GM21526 (cell line): ENCODE data around the gene CR1.
A peak's percentile ranks its signal among the peaks of the same experiment; 100 is the strongest.
"Not testable (repeated sequence)": the region's sequence is repeated elsewhere in the genome, so short reads cannot be mapped to it uniquely, and the experiment has no call there.

Experiments
- ATAC-seq: cut with Tn5 transposase; IDR thresholded peaks from one replicate; pipeline ENCODE4 v1.9.1; 2021; ENCODE audit warnings: moderate library complexity; ENCODE audit not compliant: unreplicated experiment, low FRiP score

The CR1 gene

GRCh38 chr1:207579436-207579799 lies 83.5 kb downstream of the CR1 start:
- ATAC-seq, result peak; percentile 80

DNA sequence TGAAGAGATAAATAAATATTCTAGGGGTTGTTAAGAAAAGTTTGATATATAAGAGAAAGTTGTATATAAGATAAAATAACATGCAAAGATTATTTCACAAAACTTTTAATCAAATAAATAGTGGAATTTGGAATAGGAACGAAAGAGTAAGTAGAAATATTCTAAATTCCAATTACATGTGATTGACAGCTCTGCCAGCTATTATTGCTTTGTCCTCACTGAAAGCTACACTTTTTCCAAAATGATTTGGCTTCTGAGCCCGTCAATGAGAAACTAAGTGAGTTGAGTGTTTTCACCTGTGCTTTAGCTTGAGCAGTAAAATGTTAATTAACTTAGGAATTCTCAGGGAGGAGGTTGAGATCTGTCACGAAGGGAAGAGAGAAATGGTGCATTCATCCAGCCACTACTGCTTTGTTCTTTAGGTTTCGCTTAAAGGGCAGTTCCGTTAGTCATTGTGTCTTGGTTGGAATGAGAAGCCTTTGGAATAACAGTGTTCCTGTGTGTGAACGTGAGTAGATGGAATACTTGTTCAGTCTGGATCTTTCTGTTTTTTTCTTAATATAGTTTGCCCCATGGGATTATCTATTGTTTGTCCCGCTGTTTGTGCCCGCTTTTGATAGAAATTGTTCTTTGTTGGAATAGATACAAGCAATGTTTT lies 85.7 kb downstream of the CR1 start:
- ATAC-seq, result no peak

GRCh38 chr1:207589506-207589905 lies 93.5 kb downstream of the CR1 start:
- ATAC-seq, result not testable (repeated sequence)

DNA sequence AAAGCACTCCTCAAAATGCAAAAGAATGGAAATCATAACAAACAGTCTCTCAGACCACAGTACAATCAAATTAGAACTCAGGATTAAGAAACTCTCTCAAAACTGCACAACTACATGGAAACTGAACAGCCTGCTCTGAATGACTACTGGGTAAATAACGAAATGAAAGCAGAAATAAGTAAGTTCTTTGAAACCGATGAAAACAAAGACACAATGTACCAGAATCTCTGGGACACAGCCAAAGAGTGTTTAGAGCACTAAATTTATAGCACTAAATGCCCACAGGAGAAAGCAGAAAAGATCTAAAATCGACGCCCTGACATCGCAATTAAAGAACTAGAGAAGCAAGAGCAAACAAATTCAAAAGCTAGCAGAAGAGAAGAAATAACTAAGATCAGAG lies 95.2 kb downstream of the CR1 start:
- not testable (repeated sequence) for ATAC-seq

DNA sequence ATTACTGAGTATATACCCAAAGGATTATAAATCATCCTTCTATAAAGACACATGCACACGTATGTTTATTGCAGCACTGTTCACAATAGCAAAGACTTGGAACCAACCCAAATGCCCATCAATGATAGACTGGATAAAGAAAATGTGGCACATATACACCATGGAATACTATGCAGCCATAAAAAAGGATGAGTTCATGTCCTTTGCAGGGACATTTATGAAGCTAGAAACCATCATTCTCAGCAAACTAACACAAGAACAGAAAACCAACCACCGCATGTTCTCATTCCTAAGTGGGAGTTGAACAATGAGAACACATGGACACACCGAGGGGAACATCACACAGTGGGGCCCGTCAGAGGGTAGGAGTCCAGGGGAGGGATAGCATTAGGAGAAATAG lies 98.1 kb downstream of the CR1 start:
- ATAC-seq, result not testable (repeated sequence)

- ATAC-seq, result no peak
Measured at GRCh38 chr1:207603777-207604176, 107.8 kb downstream of the CR1 start.

GRCh38 chr1:207605444-207606361 lies 109.7 kb downstream of the CR1 start:
- ATAC-seq, result no peak

DNA sequence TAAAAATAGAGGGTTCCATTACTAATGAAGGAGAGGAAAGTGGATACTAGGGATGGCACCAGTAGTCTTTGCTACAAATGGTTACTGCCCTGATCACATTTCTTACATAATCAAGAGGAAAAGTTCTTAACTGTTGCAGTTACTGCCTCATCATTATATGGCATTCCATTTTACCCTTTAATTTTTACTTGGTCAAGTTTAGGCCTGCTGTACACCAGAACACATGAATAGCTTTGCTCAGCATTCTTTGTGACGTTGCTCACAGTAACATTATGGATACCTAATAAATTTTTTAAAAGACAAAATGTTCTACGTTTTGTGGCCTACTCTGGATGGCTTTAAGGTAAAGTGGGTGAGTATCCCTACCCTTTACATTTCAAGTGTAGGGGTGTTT lies 110.4 kb downstream of the CR1 start:
- ATAC-seq, result no peak

GRCh38 chr1:207612762-207613161 lies 116.8 kb downstream of the CR1 start:
- ATAC-seq, result no peak

GRCh38 chr1:207619871-207620542 lies 124.0 kb downstream of the CR1 start:
- ATAC-seq, result peak; percentile 95

- ATAC-seq, result no peak
Measured at GRCh38 chr1:207620543-207620893, 124.6 kb downstream of the CR1 start.

DNA sequence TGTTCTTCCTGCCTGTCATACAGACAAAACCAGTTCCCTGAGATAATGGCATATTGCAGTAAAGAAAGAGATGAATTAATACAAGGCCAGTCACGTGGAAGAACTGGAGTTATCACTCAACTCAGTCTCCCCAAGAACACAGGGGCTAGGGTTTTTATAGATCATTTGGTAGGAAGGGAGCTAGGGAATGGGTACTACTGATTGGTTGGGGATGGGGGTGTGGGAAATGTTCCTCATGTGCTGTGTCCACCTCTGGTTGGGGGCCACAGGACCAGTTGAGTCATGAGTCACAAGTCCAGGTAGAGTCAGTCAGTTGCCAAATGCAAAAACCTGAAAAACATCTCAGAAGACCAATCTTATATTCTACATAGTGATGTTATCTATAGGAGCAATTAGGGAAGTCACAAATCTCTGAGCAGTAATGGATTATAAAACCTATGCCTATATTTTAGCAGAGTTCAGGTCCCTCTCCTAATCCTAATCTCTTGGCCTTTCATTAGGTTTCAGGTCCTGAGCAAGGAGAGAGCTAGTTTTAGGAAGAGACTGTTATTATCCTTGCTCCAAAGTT lies 129.6 kb downstream of the CR1 start:
- not testable (repeated sequence) for ATAC-seq

DNA sequence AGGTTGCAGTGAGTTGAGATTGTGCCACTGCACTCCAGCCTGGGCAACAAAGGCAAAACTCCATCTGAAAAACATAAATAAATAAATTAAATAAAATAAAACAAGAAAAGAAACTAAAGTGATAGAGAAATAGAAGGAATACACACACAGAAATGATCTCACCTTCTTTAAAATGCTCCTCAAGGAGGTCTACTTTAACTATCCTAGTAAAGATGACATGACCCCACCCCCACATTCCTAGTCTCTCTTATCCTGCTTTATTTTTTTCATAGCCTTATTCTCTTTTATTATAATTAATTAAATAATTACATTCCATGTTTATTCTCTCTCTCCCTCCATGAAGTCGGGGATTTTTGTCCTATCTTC lies 131.0 kb downstream of the CR1 start:
- no peak for ATAC-seq

DNA sequence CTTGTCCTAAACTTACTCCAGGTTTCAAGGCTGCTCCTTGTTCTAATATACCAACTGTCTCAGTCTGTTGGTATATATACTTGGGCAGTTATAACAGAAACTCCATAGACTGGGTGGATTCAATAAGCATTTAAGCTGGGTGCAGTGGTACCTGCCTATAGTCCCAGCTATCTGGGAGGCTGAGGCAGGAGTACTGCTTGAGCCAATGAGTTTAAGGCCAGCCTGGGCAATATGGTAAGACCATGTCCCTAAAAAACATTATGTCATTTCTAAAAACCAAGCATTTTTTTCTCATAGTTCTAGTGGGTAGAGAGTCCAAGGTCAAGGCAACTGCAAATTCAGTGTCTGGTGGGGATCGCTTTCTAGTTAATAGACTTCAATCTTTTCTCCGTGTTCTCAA lies 131.5 kb downstream of the CR1 start:
- no peak for ATAC-seq

DNA sequence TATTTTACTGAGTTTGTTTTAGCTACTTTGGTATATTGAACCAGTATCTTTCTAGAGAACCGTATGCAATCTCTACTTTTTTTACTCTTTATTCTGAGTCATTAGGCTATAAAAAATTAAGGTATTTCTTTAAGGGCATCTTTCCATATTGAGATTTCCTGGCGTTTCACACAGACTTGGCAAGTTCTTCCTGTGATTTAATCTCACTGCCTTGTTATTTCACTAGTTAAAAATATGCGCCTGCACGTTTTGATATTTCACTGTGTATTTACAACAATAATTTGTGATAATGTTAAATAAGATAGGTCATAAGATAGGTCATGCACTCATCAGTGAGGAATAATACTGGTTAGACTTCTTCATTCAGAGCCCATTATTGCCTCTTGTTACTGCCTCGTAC lies 132.8 kb downstream of the CR1 start:
- ATAC-seq, result no peak

- ATAC-seq, result no peak
Measured at GRCh38 chr1:207631137-207631536, 135.2 kb downstream of the CR1 start.

DNA sequence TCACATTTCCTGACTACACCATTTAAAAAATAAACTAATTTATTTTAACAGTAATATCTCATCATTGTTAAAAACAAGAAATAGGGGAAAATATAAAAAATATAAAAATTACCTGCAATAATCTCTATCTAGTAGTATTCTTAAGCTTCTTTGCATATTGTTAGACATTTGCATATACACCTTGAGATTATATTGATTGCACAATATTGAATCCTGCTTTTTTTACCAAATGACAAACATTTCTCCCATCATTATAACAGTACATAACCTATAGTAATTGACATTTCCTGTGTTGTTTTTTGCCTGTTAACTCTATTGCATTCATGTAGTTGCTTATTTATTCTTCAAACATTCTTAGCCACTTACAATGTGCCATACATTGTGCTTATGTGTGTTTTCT lies 137.3 kb downstream of the CR1 start:
- no peak for ATAC-seq

- ATAC-seq, result not testable (repeated sequence)
Measured at GRCh38 chr1:207633699-207634289, 137.8 kb downstream of the CR1 start.

- not testable (repeated sequence) for ATAC-seq
Measured at GRCh38 chr1:207634293-207634692, 138.3 kb downstream of the CR1 start.

DNA sequence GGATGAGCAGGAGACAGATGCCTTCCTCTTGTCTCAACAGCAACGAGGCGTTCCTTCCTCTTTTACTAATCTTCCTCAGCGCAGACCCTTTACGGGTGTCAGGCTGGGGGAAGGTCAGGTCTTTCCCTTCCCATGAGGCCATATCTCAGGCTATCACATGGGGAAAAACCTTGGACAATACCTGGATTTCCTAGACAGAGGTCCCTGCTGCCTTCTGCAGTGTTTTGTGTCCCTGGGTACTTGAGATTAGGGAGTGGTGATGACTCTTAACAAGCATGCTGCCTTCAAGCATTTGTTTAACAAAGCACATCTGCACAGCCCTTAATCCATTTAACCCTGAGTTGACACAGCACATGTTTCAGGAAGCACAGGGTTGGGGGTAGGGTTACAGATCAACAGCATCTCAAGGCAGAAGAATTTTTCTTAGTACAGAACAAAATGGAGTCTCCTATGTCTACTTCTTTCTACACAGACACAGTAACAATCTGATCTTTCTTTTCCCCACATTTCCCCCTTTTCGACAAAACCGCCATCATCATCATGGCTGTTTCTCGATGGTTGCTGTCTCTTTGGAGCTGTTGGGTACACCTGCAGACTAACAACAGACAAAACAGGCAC lies 139.7 kb downstream of the CR1 start:
- ATAC-seq, result not testable (repeated sequence)
